PC-3 (cell line): ENCODE data around the gene PGAP6. TPM values are rescaled to one million over a fixed set of nuclear protein-coding genes. Genes with fewer than 3 reads are reported as not detected.

ENCODE experiments used
- ATAC-seq: fragments of 200-7000 bp; cut with Tn5 transposase; 2 replicates; pipeline ENCODE4 v1.9.1; 2020; ENCODE audit warnings: mild to moderate bottlenecking, moderate library complexity
- BruUV-seq: library from RNA; stranded (reverse); fragments of 400-500 nt; replicated peaks from 2 replicates; lab custom pipeline; 2021; lab: Mats Ljungman, UMichigan
- CTCF ChIA-PET: fragments of 300-600 bp; sonication (Branson Sonifier 250); formaldehyde crosslinking; loops from one replicate; lab custom pipeline; 2022; ENCODE audit warnings: antibody characterized with exemption; lab: Charles Lee
- POLR2A ChIA-PET: fragments of 300-600 bp; sonication (Branson Sonifier 250); formaldehyde crosslinking; loops from one replicate; lab custom pipeline; 2022; ENCODE audit warnings: antibody characterized with exemption; ENCODE audit not compliant: unreplicated experiment; lab: Charles Lee
- DNase-seq: peaks from one replicate; pipeline ENCODE4 v3.0.0-alpha.2; 2015
- H2AFZ ChIP-seq: fragments of 300-600 bp; sonication (generic); 2 replicates; pipeline ENCODE4 v1.6.0; 2016; ENCODE audit warnings: antibody characterized with exemption, low read length
- H3F3A ChIP-seq: fragments of 300-600 bp; sonication (generic); one replicate; pipeline ENCODE4 v1.6.0; 2017; ENCODE audit warnings: antibody characterized with exemption, low read length, control low read depth, mild to moderate bottlenecking; ENCODE audit not compliant: unreplicated experiment
- H3K27ac ChIP-seq: fragments of 300-600 bp; sonication (generic); 2 replicates; pipeline ENCODE4 v1.5.1; 2016; ENCODE audit warnings: mild to moderate bottlenecking, low read length
- H3K27me3 ChIP-seq: fragments of 300-600 bp; sonication (generic); 2 replicates; pipeline ENCODE4 v1.6.1; 2016; ENCODE audit warnings: low read length, mixed read lengths
- H3K36me3 ChIP-seq: fragments of 300-600 bp; sonication (generic); 2 replicates; pipeline ENCODE4 v1.6.1; 2016; ENCODE audit warnings: low read depth, mixed run types, low read length, mixed read lengths
- H3K4me1 ChIP-seq: fragments of 300-600 bp; sonication (generic); 2 replicates; pipeline ENCODE4 v1.5.1; 2016; ENCODE audit warnings: low read length; ENCODE audit not compliant: insufficient read depth
- H3K4me2 ChIP-seq: fragments of 300-600 bp; sonication (generic); 2 replicates; pipeline ENCODE4 v1.6.0; 2016; ENCODE audit warnings: low read length
- H3K4me3 ChIP-seq: fragments of 300-600 bp; sonication (generic); 2 replicates; pipeline ENCODE4 v1.5.1; 2016; ENCODE audit warnings: mild to moderate bottlenecking, low read length, mixed read lengths
- H3K79me2 ChIP-seq: fragments of 300-600 bp; sonication (generic); 2 replicates; pipeline ENCODE4 v1.6.1; 2017; ENCODE audit warnings: low read length, mixed read lengths
- H3K9ac ChIP-seq: fragments of 300-600 bp; sonication (generic); 2 replicates; pipeline ENCODE4 v1.6.0; 2016; ENCODE audit warnings: mild to moderate bottlenecking, low read length
- H3K9me2 ChIP-seq: fragments of 300-600 bp; sonication (generic); replicated peaks from 2 replicates; pipeline ENCODE4 v1.6.1; 2016; ENCODE audit warnings: mixed run types, low read length, mixed read lengths
- H3K9me3 ChIP-seq: fragments of 300-600 bp; sonication (generic); 2 replicates; pipeline ENCODE4 v1.6.1; 2016; ENCODE audit warnings: low read length, mixed read lengths
- H4K20me1 ChIP-seq: fragments of 300-600 bp; sonication (generic); 2 replicates; pipeline ENCODE4 v1.6.1; 2016; ENCODE audit warnings: low read length, mixed read lengths
- CTCF ChIP-seq: fragments of 300-600 bp; sonication (generic); conservative IDR thresholded peaks from 2 replicates; pipeline ENCODE4 v1.5.1; 2017; ENCODE audit warnings: antibody characterized with exemption, low read depth, mild to moderate bottlenecking, low read length
- EZH2 ChIP-seq: fragments of 300-600 bp; sonication (generic); IDR thresholded peaks from one replicate; pipeline ENCODE4 v1.6.1; 2017; ENCODE audit warnings: antibody characterized with exemption, mild to moderate bottlenecking, low read length; ENCODE audit not compliant: unreplicated experiment
- EZH2phosphoT487 ChIP-seq: fragments of 300-600 bp; sonication (generic); IDR thresholded peaks from 2 replicates; pipeline ENCODE4 v1.6.1; 2018; ENCODE audit warnings: mild to moderate bottlenecking, antibody characterized with exemption, low read length, borderline replicate concordance
- intact Hi-C: fragments of 100-400 bp; cut with micrococcal nuclease; formaldehyde crosslinking; loops from 2 replicates; pipeline ENCODE4 v1.9.0; 2023
- total RNA-seq: library from RNA; depleted of rRNA; stranded (reverse); fragments of >200 nt; gene quantifications from 2 replicates; pipeline ENCODE4 v1.2.3, GENCODE V29; 2014

Gene PGAP6
- total RNA-seq, 1 experiment from 2014 or later = 40.8 TPM

- H3K36me3 ChIP-seq = no peaks in the 10 kb centered on the region
- peak within 1 kb of the TSS; percentile 17; the same call in 1 of the 2 replicates for H3K9ac ChIP-seq
- intact Hi-C loops = no loop called here
- 0 out of 2 replicates have a peak within 1 kb of the TSS, but pooled peaks have one; percentile 45 for H2AFZ ChIP-seq
- ATAC-seq = peak; percentile 92
- DNase-seq = peak; percentile 87
- no peaks in the 10 kb centered on the region for H3K79me2 ChIP-seq
- H3F3A ChIP-seq = no peaks in the 10 kb centered on the region
- H3K9me2 ChIP-seq = no peaks in the 10 kb centered on the region
- H3K4me1 ChIP-seq = peaks cover 5% of the 10 kb centered on the region; the same call in 1 of the 2 replicates
- TF ChIP-seq EZH2 (no peak), EZH2phosphoT487 (no peak), CTCF (no peak)
- BruUV-seq = no TSS peak
- no peak within 1 kb of the TSS for H3K27ac ChIP-seq
- H3K4me2 ChIP-seq = peak within 1 kb of the TSS; percentile 84
- CTCF ChIA-PET = interaction anchor here (1.3 kb wide), 1 partner anchor 9 kb away, joined by 3 read pairs; no protein-coding TSS in a partner anchor
- no peaks in the 10 kb centered on the region for H4K20me1 ChIP-seq
- no peaks in the 10 kb centered on the region for H3K27me3 ChIP-seq
- POLR2A ChIA-PET = interaction anchor here (0.6 to 1.0 kb wide), 2 partner anchors 317 to 1785 kb away, joined by 3 to 6 read pairs; partner anchors contain the start of genes POLR3K and TRAF7
- peak within 1 kb of the TSS; percentile 58 for H3K4me3 ChIP-seq
- H3K9me3 ChIP-seq = no peaks in the 10 kb centered on the region
These were observed 11.3 kb downstream of the PGAP6 start, which contains the start of gene MRPL28 for GRCh38 chr16:370443-370842. MRPL28 (minus strand) TSS chr16:370538; CDS start chr16:370218, 320 bp downstream.

DNA sequence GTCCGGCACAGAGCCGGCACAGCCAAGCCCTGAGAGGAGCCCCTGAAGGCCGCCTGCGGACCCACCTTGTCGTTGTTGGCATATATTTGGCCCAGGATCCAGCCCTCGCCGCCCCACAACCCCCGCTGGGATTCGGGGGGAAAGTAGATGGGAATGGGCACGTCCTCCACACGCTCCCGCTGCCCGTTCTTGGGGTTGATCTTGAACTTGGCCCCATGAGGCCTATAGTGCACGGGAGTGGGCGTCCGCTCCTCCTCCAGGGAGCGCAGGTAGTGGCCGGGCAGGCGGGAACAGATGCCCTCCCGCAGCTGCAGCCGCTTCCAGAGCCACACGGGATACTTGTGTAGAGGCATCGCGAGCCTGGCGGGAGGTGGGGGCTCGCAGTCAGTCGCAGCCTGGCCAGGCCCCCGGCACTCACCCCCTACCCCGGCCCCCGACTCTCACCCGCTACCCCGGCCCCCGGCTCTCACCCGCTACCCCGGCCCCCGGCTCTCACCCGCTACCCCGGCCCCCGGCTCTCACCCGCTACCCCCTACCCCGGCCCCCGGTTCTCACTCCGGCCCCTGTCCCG lies 11.8 kb downstream of the PGAP6 start:
- 0 out of 2 replicates have a peak overlapping the region, but pooled peaks have one; percentile 45 for H2AFZ ChIP-seq
- BruUV-seq = no TSS peak
- H3K79me2 ChIP-seq = no peaks in the 10 kb centered on the region
- TF ChIP-seq CTCF (no peak), EZH2phosphoT487 (no peak), EZH2 (no peak)
- ATAC-seq (peak; percentile 56), DNase-seq (peak; percentile 9)
- H3F3A ChIP-seq = no peaks in the 10 kb centered on the region
- H4K20me1 ChIP-seq = no peaks in the 10 kb centered on the region
- peak overlapping the region; percentile 84 for H3K4me2 ChIP-seq
- no peaks in the 10 kb centered on the region for H3K9me3 ChIP-seq
- H3K36me3 ChIP-seq = no peaks in the 10 kb centered on the region
- H3K27ac ChIP-seq = no peak overlapping the region
- peak overlapping the region; percentile 58 for H3K4me3 ChIP-seq
- H3K9me2 ChIP-seq = no peaks in the 10 kb centered on the region
- peak overlapping the region; percentile 17; the same call in 1 of the 2 replicates for H3K9ac ChIP-seq
- H3K4me1 ChIP-seq = peaks cover 5% of the 10 kb centered on the region; the same call in 1 of the 2 replicates
- ChIA-PET CTCF (interaction anchor here (1.3 kb wide), 1 partner anchor 8 kb away, joined by 3 read pairs; no protein-coding TSS in a partner anchor), POLR2A (interaction anchor here (1.0 kb wide), 1 partner anchor 317 kb away, joined by 3 read pairs; the partner anchor contains the start of gene POLR3K)
- H3K27me3 ChIP-seq = no peaks in the 10 kb centered on the region
- intact Hi-C loops = no loop called here
